GM13977 (cell line): ENCODE measurements around the gene NOP9.

Experiments
- DNase-seq: peaks from one replicate; pipeline ENCODE4 v3.0.0; 2012; ENCODE audit warnings: low spot score
- in situ Hi-C: fragments of 300-500 bp; cut with MboI; formaldehyde crosslinking; loops from one replicate; pipeline ENCODE4 v1.12.0; 2022; ENCODE audit warnings: low sequenced_read_pairs, low pct_unique_long_range_greater_than_20kb, mixed read lengths, inconsistent platforms; ENCODE audit not compliant: unreplicated experiment
- TF ChIP-seq, protein P1 (sequence below): IDR thresholded peaks from 2 replicates; pipeline ENCODE4 v1.5.1; 2012; ENCODE audit warnings: mild to moderate bottlenecking, control low read depth; ENCODE audit not compliant: insufficient read depth; ENCODE audit errors: extremely low read depth, missing control alignments

Gene NOP9

DNA sequence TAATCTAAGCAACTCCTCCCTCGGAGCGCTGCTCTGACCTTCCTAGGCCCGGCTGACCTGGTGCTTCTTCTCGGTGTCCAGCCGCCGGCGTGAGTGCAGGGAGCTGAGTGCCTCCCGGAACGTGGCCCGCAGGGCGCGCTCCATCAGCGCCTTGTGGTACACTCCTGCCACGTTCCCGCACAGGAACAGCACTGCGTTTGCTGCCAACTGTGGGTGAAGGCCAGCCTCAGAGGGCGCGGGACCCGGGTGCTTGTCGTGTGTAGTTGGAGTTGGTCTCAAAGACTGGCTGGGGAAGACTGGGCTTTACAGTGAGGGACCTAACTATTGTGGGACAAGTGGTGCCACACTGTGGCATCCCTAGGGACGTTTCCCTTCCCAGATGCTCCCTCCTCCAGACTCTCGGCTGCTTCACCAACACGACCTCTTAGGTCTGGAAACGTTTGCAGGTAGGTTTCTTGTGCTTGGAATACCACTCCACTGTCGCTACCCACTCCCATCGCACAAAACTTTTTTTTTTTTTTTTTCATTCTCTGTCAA lies 32.1 kb downstream of the NOP9 start:
- TF ChIP-seq, protein P1, sequence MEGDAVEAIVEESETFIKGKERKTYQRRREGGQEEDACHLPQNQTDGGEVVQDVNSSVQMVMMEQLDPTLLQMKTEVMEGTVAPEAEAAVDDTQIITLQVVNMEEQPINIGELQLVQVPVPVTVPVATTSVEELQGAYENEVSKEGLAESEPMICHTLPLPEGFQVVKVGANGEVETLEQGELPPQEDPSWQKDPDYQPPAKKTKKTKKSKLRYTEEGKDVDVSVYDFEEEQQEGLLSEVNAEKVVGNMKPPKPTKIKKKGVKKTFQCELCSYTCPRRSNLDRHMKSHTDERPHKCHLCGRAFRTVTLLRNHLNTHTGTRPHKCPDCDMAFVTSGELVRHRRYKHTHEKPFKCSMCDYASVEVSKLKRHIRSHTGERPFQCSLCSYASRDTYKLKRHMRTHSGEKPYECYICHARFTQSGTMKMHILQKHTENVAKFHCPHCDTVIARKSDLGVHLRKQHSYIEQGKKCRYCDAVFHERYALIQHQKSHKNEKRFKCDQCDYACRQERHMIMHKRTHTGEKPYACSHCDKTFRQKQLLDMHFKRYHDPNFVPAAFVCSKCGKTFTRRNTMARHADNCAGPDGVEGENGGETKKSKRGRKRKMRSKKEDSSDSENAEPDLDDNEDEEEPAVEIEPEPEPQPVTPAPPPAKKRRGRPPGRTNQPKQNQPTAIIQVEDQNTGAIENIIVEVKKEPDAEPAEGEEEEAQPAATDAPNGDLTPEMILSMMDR, result no peak
- in situ Hi-C loops, result loop anchor here (5.0 to 25.0 kb wide), 2 partner anchors 106 to 331 kb away; no protein-coding TSS in a partner anchor
- no peak for DNase-seq

DNA sequence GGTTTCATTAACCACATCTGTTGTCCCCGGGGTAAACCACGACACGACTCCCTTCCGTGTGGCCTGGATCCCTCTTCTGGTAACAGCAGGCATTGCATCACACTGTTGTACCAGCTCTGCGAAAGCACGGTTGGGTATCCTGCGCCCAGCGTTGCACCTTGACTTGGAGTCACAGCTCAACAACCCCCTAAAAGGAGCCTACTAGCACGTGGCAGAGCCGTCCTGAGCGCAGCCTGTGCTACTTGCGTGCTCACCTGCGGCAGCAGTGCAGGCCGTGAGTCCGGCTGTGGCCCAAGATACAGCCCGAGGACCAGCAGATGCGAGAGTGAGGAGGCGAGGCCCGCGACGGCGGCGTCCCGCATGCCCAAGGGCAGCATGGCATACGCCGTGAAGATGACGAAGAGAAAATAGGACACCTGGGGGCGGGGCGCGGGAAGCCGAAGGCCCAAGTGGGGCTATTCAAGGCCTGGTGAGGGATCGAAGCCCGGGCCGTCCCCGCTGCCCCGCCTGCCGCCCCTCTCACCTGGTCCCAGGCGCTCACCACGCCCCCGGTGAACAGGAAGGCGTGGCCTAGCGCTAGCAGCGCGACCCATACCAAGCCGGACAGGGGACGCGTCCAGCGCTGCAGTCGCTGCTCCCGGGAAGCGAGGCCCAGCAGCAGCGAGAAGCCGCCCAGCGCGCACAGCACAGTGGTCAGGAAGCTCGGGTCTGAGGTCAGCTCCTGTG lies 32.8 kb downstream of the NOP9 start:
- peak; percentile 94 for DNase-seq
- TF ChIP-seq, protein P1, result peak; percentile 75
- in situ Hi-C loops, result loop anchor here (5.0 to 25.0 kb wide), 2 partner anchors 105 to 330 kb away; no protein-coding TSS in a partner anchor

GRCh38 chr14:24334431-24335291 lies 35.0 kb downstream of the NOP9 start, which contains the start of gene ADCY4:
ADCY4 (minus strand) TSS chr14:24335071; CDS start chr14:24334652, 419 bp downstream.
- TF ChIP-seq, protein P1, result peak; percentile 0
- no peak for DNase-seq
- in situ Hi-C loops, result loop anchor here (5.0 to 25.0 kb wide), 2 partner anchors 103 to 328 kb away; no protein-coding TSS in a partner anchor

GRCh38 chr14:24335461-24336171 lies 36.0 kb downstream of the NOP9 start:
- TF ChIP-seq, protein P1, result no peak
- DNase-seq, result peak; percentile 8
- in situ Hi-C loops, result loop anchor here (25.0 kb wide), 1 partner anchor 327 kb away; no protein-coding TSS in a partner anchor

- in situ Hi-C loops, result loop anchor here (25.0 kb wide), 1 partner anchor 325 kb away; no protein-coding TSS in a partner anchor
- TF ChIP-seq, protein P1, result no peak
- DNase-seq, result peak; percentile 5
These were observed 37.6 kb downstream of the NOP9 start for GRCh38 chr14:24337144-24337823.
